ACC112 (cell line): ENCODE results near the gene KCNH1.

Source experiments
- H2AFZ ChIP-seq: fragments of 200-600 bp; sonication (generic); one replicate; pipeline ENCODE4 v1.6.0; 2017; ENCODE audit warnings: antibody characterized with exemption, low read length; ENCODE audit not compliant: unreplicated experiment
- H3K27ac ChIP-seq: fragments of 200-600 bp; sonication (generic); 2 replicates; pipeline ENCODE4 v1.5.1; 2014; ENCODE audit warnings: low read depth, mild to moderate bottlenecking, antibody characterized with exemption, low read length, moderate library complexity
- H3K27me3 ChIP-seq: fragments of 200-600 bp; sonication (generic); 2 replicates; pipeline ENCODE4 v1.6.1; 2014; ENCODE audit warnings: mild to moderate bottlenecking, antibody characterized with exemption, low read length, moderate library complexity, mixed read lengths; ENCODE audit not compliant: insufficient read depth
- H3K36me3 ChIP-seq: fragments of 200-600 bp; sonication (generic); 2 replicates; pipeline ENCODE4 v1.6.1; 2016; ENCODE audit warnings: mild to moderate bottlenecking, antibody characterized with exemption, low read length, moderate library complexity, mixed read lengths; ENCODE audit not compliant: insufficient read depth
- H3K4me1 ChIP-seq: fragments of 200-600 bp; sonication (generic); one replicate; pipeline ENCODE4 v1.6.1; 2016; ENCODE audit warnings: low read length, mixed read lengths; ENCODE audit not compliant: insufficient read depth, unreplicated experiment, control insufficient read depth
- H3K4me3 ChIP-seq: fragments of 200-600 bp; sonication (generic); 2 replicates; pipeline ENCODE4 v1.5.1; 2014; ENCODE audit warnings: mild to moderate bottlenecking, low read depth, low read length
- H3K79me2 ChIP-seq: fragments of 200-600 bp; sonication (generic); one replicate; pipeline ENCODE4 v1.6.0; 2016; ENCODE audit warnings: low read length; ENCODE audit not compliant: control insufficient read depth, unreplicated experiment, insufficient read depth

KCNH1 gene

GRCh38 chr1:210814382-210815123 lies 319.4 kb downstream of the KCNH1 start:
- Histone ChIP-seq H3K4me1 (no peaks in the 10 kb centered on the region), H3K79me2 (no peaks in the 10 kb centered on the region), H3K27ac (no peak overlapping the region), H3K4me3 (no peak overlapping the region), H3K36me3 (no peaks in the 10 kb centered on the region), H3K27me3 (no peaks in the 10 kb centered on the region), H2AFZ (no peak overlapping the region)

GRCh38 chr1:210801501-210801900 lies 332.4 kb downstream of the KCNH1 start:
- Histone ChIP-seq H3K79me2 (no peaks in the 10 kb centered on the region), H3K4me3 (no peak overlapping the region), H3K36me3 (no peaks in the 10 kb centered on the region), H3K27me3 (no peaks in the 10 kb centered on the region), H3K4me1 (no peaks in the 10 kb centered on the region), H2AFZ (no peak overlapping the region), H3K27ac (no peak overlapping the region)

DNA sequence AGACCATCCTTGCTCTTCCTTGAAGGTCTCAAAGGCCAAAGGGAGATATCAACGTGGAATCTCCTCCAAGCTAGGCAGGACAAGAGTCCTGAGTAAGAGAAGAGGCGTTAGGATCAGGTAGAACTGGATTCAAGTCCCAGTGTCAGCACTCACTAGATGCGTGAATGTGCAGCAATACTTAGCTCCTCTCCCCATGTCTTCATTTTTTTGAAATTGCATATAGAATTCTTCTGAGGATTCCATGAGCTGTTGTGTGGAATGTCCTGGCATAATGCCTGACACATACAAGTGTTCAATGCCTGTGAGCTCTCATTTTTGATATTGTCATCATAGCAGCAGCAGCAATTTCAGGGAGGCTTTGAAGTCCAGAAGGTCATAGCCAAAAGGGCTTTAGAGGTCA lies 333.2 kb downstream of the KCNH1 start:
- Histone ChIP-seq H3K79me2 (no peaks in the 10 kb centered on the region), H3K27me3 (no peaks in the 10 kb centered on the region), H3K27ac (no peak overlapping the region), H3K4me3 (no peak overlapping the region), H2AFZ (no peak overlapping the region), H3K4me1 (no peaks in the 10 kb centered on the region), H3K36me3 (no peaks in the 10 kb centered on the region)

DNA sequence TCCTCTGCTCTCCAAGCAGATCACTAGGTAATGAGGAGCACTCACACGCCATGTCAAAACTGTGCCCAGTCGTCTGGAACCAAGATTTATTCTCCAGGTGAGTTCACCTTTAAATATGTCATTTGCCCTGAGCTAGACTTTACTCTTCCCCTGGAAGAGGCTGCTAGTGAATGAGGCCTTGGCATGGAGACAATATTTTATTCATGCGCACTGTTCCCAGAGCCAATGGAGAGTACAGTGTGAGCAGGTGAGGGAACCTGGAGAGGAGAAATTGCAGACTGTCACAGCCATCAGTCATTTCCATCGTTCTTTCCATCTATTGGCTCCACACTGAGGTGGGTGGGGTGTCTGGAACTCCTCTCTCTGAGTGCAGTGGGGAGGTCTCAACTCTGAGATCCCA lies 333.6 kb downstream of the KCNH1 start:
- Histone ChIP-seq H3K27ac (no peak overlapping the region), H2AFZ (no peak overlapping the region), H3K4me1 (no peaks in the 10 kb centered on the region), H3K79me2 (no peaks in the 10 kb centered on the region), H3K4me3 (no peak overlapping the region), H3K36me3 (no peaks in the 10 kb centered on the region), H3K27me3 (no peaks in the 10 kb centered on the region)

- Histone ChIP-seq H3K4me1 (no peaks in the 10 kb centered on the region), H3K27ac (no peak overlapping the region), H3K36me3 (no peaks in the 10 kb centered on the region), H3K79me2 (no peaks in the 10 kb centered on the region), H3K4me3 (no peak overlapping the region), H2AFZ (no peak overlapping the region), H3K27me3 (no peaks in the 10 kb centered on the region)
These were observed 336.5 kb downstream of the KCNH1 start for GRCh38 chr1:210797422-210797821.

GRCh38 chr1:210796421-210796820 lies 337.5 kb downstream of the KCNH1 start:
- Histone ChIP-seq H3K4me3 (no peak overlapping the region), H3K36me3 (no peaks in the 10 kb centered on the region), H2AFZ (no peak overlapping the region), H3K79me2 (no peaks in the 10 kb centered on the region), H3K27me3 (no peaks in the 10 kb centered on the region), H3K4me1 (no peaks in the 10 kb centered on the region), H3K27ac (no peak overlapping the region)

- Histone ChIP-seq H3K4me3 (no peak overlapping the region), H3K4me1 (no peaks in the 10 kb centered on the region), H3K27ac (no peak overlapping the region), H2AFZ (no peak overlapping the region), H3K36me3 (no peaks in the 10 kb centered on the region), H3K79me2 (no peaks in the 10 kb centered on the region), H3K27me3 (no peaks in the 10 kb centered on the region)
These were observed 339.5 kb downstream of the KCNH1 start for GRCh38 chr1:210794445-210794844.

DNA sequence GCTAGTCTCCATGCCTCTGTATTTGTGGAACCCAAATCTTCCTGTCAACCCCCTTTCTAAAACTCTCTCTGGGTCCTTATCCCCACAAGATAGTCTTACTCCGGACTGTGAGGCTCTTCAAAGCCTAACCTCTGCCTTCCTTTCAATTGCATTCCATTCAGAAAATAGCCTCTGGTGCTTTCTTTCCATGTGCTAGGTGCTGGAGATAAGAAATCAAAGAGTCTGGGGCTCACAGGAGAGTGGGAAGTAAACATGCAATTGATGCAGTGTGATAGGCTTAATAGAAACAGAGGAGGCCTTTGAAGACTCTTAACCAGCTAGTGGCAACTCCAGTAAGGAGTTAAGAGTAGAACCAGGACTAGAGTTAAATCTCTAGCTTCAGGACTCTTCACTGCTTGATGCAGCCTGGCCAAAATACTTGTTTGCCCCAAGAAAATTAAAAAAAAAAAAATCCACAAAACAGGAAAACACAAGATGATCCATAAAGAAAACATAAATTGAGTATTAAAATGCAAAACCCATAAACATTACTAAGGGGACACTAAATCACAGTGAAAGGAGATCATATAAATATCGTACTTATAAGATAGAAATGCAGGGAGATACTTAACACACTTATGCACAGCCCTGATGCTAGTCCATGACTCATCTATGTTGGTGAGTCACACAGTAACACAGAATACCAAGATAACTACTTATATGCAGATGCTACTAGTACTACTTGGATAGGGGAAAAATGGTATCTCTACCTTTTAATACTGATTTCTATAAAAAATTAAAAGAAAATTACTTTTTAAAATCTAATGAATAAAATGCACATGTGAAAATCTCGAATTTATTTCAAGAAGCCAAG lies 341.5 kb downstream of the KCNH1 start:
- no peak overlapping the region for H3K4me3 ChIP-seq
- H3K36me3 ChIP-seq: no peaks in the 10 kb centered on the region
- H3K27ac ChIP-seq: no peak overlapping the region
- no peak overlapping the region for H2AFZ ChIP-seq
- H3K79me2 ChIP-seq: no peaks in the 10 kb centered on the region
- H3K27me3 ChIP-seq: no peaks in the 10 kb centered on the region
- no peaks in the 10 kb centered on the region for H3K4me1 ChIP-seq

DNA sequence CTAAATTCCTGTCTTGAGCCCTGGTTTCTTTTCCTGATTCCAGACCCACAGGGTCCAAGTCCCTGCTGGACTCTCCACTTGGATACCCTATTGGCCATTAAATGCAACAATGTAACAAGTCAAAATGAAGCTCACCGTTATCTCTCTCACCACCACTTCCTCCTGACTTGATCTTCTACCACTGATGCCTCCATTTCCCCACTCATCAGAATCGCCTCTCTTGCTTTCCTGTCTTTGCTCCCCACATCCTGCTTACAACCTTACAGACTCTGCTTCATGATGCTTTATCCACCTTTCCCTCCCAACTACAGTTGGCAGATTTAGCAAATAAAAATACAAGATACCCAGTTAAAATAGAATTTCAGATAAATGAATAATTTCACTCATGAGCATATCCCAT lies 343.8 kb downstream of the KCNH1 start:
- H3K36me3 ChIP-seq: no peaks in the 10 kb centered on the region

GRCh38 chr1:210787800-210788199 lies 346.1 kb downstream of the KCNH1 start:
- H3K27ac ChIP-seq: no peak overlapping the region
- H3K36me3 ChIP-seq: no peaks in the 10 kb centered on the region
- H3K4me3 ChIP-seq: no peak overlapping the region
- H3K4me1 ChIP-seq: no peaks in the 10 kb centered on the region
- H3K79me2 ChIP-seq: no peaks in the 10 kb centered on the region
- no peak overlapping the region for H2AFZ ChIP-seq
- no peaks in the 10 kb centered on the region for H3K27me3 ChIP-seq

More for the DNA sequence above, 343.8 kb downstream of the KCNH1 start:
- H3K4me1 ChIP-seq: no peaks in the 10 kb centered on the region
- H2AFZ ChIP-seq: no peak overlapping the region
- no peak overlapping the region for H3K27ac ChIP-seq
- H3K27me3 ChIP-seq: no peaks in the 10 kb centered on the region
- H3K4me3 ChIP-seq: no peak overlapping the region
- H3K79me2 ChIP-seq: no peaks in the 10 kb centered on the region

DNA sequence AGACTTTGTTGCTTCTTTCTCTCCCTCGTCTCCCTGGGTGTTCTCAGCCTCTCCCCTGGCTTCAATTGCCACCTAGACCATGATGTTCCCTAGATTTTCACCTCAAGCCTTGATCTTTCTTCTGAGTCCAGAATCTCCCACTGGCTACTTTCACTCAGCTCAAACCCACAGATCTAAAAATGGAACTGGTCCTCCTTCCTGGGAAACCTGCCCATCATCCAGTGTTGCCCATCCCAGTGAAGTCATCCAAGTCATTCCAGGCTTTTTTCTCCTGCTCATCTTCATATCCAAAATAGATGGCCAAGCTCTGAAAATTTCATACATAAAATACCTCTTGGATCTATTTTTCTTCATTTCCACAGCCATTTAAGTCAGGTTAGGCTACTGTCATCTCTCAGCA lies 347.4 kb downstream of the KCNH1 start:
- no peaks in the 10 kb centered on the region for H3K36me3 ChIP-seq
- no peak overlapping the region for H3K4me3 ChIP-seq
- H3K27me3 ChIP-seq: no peaks in the 10 kb centered on the region
- no peaks in the 10 kb centered on the region for H3K79me2 ChIP-seq
- H2AFZ ChIP-seq: no peak overlapping the region
- H3K27ac ChIP-seq: no peak overlapping the region
- no peaks in the 10 kb centered on the region for H3K4me1 ChIP-seq
